SK-N-SH (cell line): ENCODE data around the gene TULP4. TPM values are rescaled to one million over a fixed set of nuclear protein-coding genes. Genes with fewer than 3 reads are reported as not detected.
"Not testable (repeated sequence)": the region's sequence is repeated elsewhere in the genome, so short reads cannot be mapped to it uniquely, and the experiment has no call there.

Experiments
- CTCF ChIA-PET: fragments of 300-600, 350-600 bp; formaldehyde crosslinking; extraction: SDS; loops from one replicate; lab custom pipeline; 2021; lab: Yijun Ruan, JAX
- POLR2A ChIA-PET: fragments of 350-600 bp; sonication (Branson Sonifier 250); formaldehyde crosslinking; extraction: SDS; loops from one replicate; lab custom pipeline; 2020; ENCODE audit warnings: antibody characterized with exemption, inconsistent platforms; lab: Yijun Ruan, JAX
- DNase-seq: peaks from one replicate; pipeline ENCODE4 v3.0.0; 2012
- H2AFZ ChIP-seq: fragments of 200-600 bp; sonication (generic); 2 replicates; pipeline ENCODE4 v1.8.1; 2016; ENCODE audit warnings: antibody characterized with exemption, mild to moderate bottlenecking, low read depth
- H3F3A ChIP-seq: fragments of 200-600 bp; sonication (generic); replicated peaks from 2 replicates; pipeline ENCODE3; 2016; ENCODE audit warnings: antibody characterized with exemption, mild to moderate bottlenecking; ENCODE audit not compliant: insufficient read depth
- H3K27ac ChIP-seq, 2 experiments: fragments of 200-500 bp in 1 of 2; fragments of 200-600 bp in 1 of 2; sonication (Bioruptor generic) in 1 of 2; sonication (generic), shearing (Covaris generic) in 1 of 2; 2 replicates each; pipeline versions ENCODE4 v1.5.1 to v1.6.1; 2014 to 2016; ENCODE audit warnings: low read depth in 2 of 2, inconsistent platforms in 1 of 2, low read length in 1 of 2, mild to moderate bottlenecking in 1 of 2, mixed read lengths in 1 of 2
- H3K27me3 ChIP-seq: fragments of 200-600 bp; sonication (generic), shearing (Covaris generic); 2 replicates; pipeline ENCODE4 v1.6.1; 2016; ENCODE audit warnings: mixed run types; ENCODE audit not compliant: insufficient read depth
- H3K36me3 ChIP-seq, 2 experiments: fragments of 200-500 bp in 1 of 2; fragments of 200-600 bp in 1 of 2; sonication (Bioruptor generic) in 1 of 2; sonication (generic) in 1 of 2; replicated peaks in 1 of 2; 2 replicates each; pipeline versions ENCODE3 to v1.5.1; 2014 to 2016; ENCODE audit warnings: low read length in 1 of 2, mild to moderate bottlenecking in 1 of 2; ENCODE audit not compliant: insufficient read depth in 2 of 2, control insufficient read depth in 1 of 2
- H3K4me1 ChIP-seq, 2 experiments: fragments of 200-500 bp in 1 of 2; fragments of 200-600 bp in 1 of 2; sonication (Bioruptor generic) in 1 of 2; sonication (generic), shearing (Covaris generic) in 1 of 2; 2 replicates each; pipeline versions ENCODE4 v1.5.1 to v1.6.1; 2014 to 2016; ENCODE audit warnings: low read depth in 1 of 2, low read length in 1 of 2, mixed run types in 1 of 2; ENCODE audit not compliant: insufficient read depth in 2 of 2, control insufficient read depth in 1 of 2
- H3K4me2 ChIP-seq: fragments of 200-600 bp; sonication (generic), shearing (Covaris generic); 2 replicates; pipeline ENCODE4 v1.6.1; 2017; ENCODE audit warnings: mixed run types
- H3K4me3 ChIP-seq, 2 experiments: fragments of 200-500 bp in 1 of 2; fragments of 200-600 bp in 1 of 2; sonication (Bioruptor generic) in 1 of 2; sonication (generic), shearing (Covaris generic) in 1 of 2; 2 replicates each; pipeline versions ENCODE4 v1.5.1 to v1.8.1; 2014 to 2016; ENCODE audit warnings: low read depth in 2 of 2, inconsistent platforms in 1 of 2, low read length in 1 of 2, mild to moderate bottlenecking in 1 of 2, mixed read lengths in 1 of 2, moderate library complexity in 1 of 2
- H3K79me2 ChIP-seq: fragments of 200-600 bp; sonication (generic); 2 replicates; pipeline ENCODE4 v1.8.1; 2017; ENCODE audit warnings: mild to moderate bottlenecking; ENCODE audit not compliant: insufficient read depth
- H3K9ac ChIP-seq: fragments of 200-600 bp; sonication (generic); 2 replicates; pipeline ENCODE4 v1.6.1; 2017; ENCODE audit warnings: mixed run types
- H3K9me2 ChIP-seq: fragments of 200-600 bp; sonication (generic); 2 replicates; pipeline ENCODE4 v1.6.1; 2017; ENCODE audit warnings: mixed run types
- H3K9me3 ChIP-seq: fragments of 200-600 bp; sonication (generic); 2 replicates; pipeline ENCODE4 v1.6.1; 2017; ENCODE audit warnings: mixed run types, mild to moderate bottlenecking, moderate library complexity
- H4K20me1 ChIP-seq: fragments of 200-600 bp; sonication (generic); 2 replicates; pipeline ENCODE4 v1.6.1; 2017; ENCODE audit warnings: mild to moderate bottlenecking, mixed run types; ENCODE audit not compliant: insufficient read depth
- IRF3 ChIP-seq: fragments of 150-350 bp; IDR thresholded peaks from 2 replicates; pipeline ENCODE4 v1.6.1; 2016; ENCODE audit warnings: mild to moderate bottlenecking, low read depth, low read length
- MXI1 ChIP-seq: IDR thresholded peaks from 2 replicates; pipeline ENCODE4 v1.6.1; 2012; ENCODE audit warnings: mild to moderate bottlenecking, low read depth, low read length, improper control_type of control experiment
- PBX3 ChIP-seq: IDR thresholded peaks from 2 replicates; pipeline ENCODE4; 2012
- POLR2AphosphoS5 ChIP-seq: IDR thresholded peaks from 2 replicates; pipeline ENCODE4 v1.6.1; 2012; ENCODE audit warnings: low read depth, low read length
- RFX5 ChIP-seq: IDR thresholded peaks from 2 replicates; pipeline ENCODE4 v1.6.1; 2012; ENCODE audit warnings: mild to moderate bottlenecking, improper control_type of control experiment, low read length
- RXRA ChIP-seq: IDR thresholded peaks from 2 replicates; pipeline ENCODE4 v1.4.0; 2012; ENCODE audit warnings: low read depth, mild to moderate bottlenecking, borderline replicate concordance
- SIN3A ChIP-seq: IDR thresholded peaks from 2 replicates; pipeline ENCODE4 v1.6.1; 2012; ENCODE audit warnings: low read depth, mild to moderate bottlenecking, low read length, moderate library complexity, borderline replicate concordance
- SMC3 ChIP-seq: IDR thresholded peaks from 2 replicates; pipeline ENCODE4 v1.6.1; 2012; ENCODE audit warnings: low read depth, low read length, improper control_type of control experiment
- TAF1 ChIP-seq: IDR thresholded peaks from 2 replicates; pipeline ENCODE4 v1.6.1; 2012; ENCODE audit warnings: low read depth, mild to moderate bottlenecking, low read length, moderate library complexity, borderline replicate concordance
- YY1 ChIP-seq: IDR thresholded peaks from 2 replicates; pipeline ENCODE4 v1.4.0; 2012; ENCODE audit warnings: low read depth, mild to moderate bottlenecking
- ZBTB33 ChIP-seq: IDR thresholded peaks from 2 replicates; pipeline ENCODE4 v1.4.0; 2012; ENCODE audit warnings: low read depth, borderline replicate concordance
- WGBS: methylation state at CpG from one replicate; pipeline ENCODE4 v1.1.6; 2017; ENCODE audit warnings: low lambda C conversion rate; 5-methylcytosine and 5-hydroxymethylcytosine counted together
- polyA plus RNA-seq, 3 experiments: library from polyadenylated mRNA; depleted of rRNA; stranded (reverse); fragments of >200 nt; gene quantifications; 2 replicates each; pipeline ENCODE4 v1.2.3, GENCODE V29; 2012

TULP4 gene
- polyA plus RNA-seq, 1 of the 3 experiments (the other 2 are of a cell fraction): 5.9 TPM

GRCh38 chr6:158391276-158391675 is 79.0 kb downstream of the TULP4 start:
- POLR2A ChIA-PET: no interaction called here

GRCh38 chr6:158391977-158392376 is 79.7 kb downstream of the TULP4 start:
- H3K4me2 ChIP-seq, H3K4me1 ChIP-seq, H3F3A ChIP-seq, DNase-seq, POLR2A ChIA-PET, H3K27ac ChIP-seq, H2AFZ ChIP-seq, H3K9me3 ChIP-seq, H3K9me2 ChIP-seq, H3K9ac ChIP-seq, H4K20me1 ChIP-seq, H3K36me3 ChIP-seq, H3K27me3 ChIP-seq, H3K4me3 ChIP-seq: not testable (repeated sequence)
- CTCF ChIA-PET: interaction anchor here (0.9 kb wide), 2 partner anchors 12 to 171 kb away, joined by 3 read pairs; no protein-coding TSS in a partner anchor
- H3K79me2 ChIP-seq: peaks cover 36% of the 10 kb centered on the region; the same call in 1 of the 2 replicates
- 91% methylated on average over 4 of the region's 4 CpGs for WGBS

More at GRCh38 chr6:158391276-158391675, 79.0 kb downstream of the TULP4 start:
- TF ChIP-seq SMC3: no peak
- no peak for TF ChIP-seq YY1
- TF ChIP-seq POLR2AphosphoS5: no peak
- TF ChIP-seq RXRA: no peak
- no peak for TF ChIP-seq RFX5
- TF ChIP-seq PBX3: no peak
- no peak for TF ChIP-seq ZBTB33
- TF ChIP-seq TAF1: no peak
- TF ChIP-seq SIN3A: no peak
- no peak for TF ChIP-seq MXI1
- TF ChIP-seq IRF3: no peak
- Histone ChIP-seq H3K9me3 (no peaks in the 10 kb centered on the region), H3K4me3 (no peak overlapping the region), H3K79me2 (peaks cover 40% of the 10 kb centered on the region; the same call in 1 of the 2 replicates), H2AFZ (no peak overlapping the region), H4K20me1 (no peaks in the 10 kb centered on the region), H3K27me3 (no peaks in the 10 kb centered on the region), H3K4me1 (peaks cover 0 to 2% of the 10 kb centered on the region in 2 experiments; a peak in 2 of 4 replicates), H3K36me3 (peaks cover 0 to 5% of the 10 kb centered on the region in 2 experiments), H3K27ac (no peak overlapping the region), H3F3A (no peaks in the 10 kb centered on the region), H3K4me2 (no peak overlapping the region), H3K9ac (no peak overlapping the region), H3K9me2 (no peaks in the 10 kb centered on the region)
- no peak for DNase-seq
- 98% methylated on average over 3 of the region's 3 CpGs for WGBS
- CTCF ChIA-PET: no interaction called here
